Endothelial cell of umbilical vein (primary cell): Measurements from ENCODE around the gene FRMD4A. TPM values are rescaled to one million over a fixed set of nuclear protein-coding genes. Genes with fewer than 3 reads are reported as not detected.

Source experiments
- BruUV-seq: library from RNA; stranded (reverse); fragments of 400-500 nt; replicated peaks from 2 replicates; lab custom pipeline; 2021; lab: Mats Ljungman, UMichigan
- CTCF ChIA-PET: fragments of 300-600, 350-600 bp; sonication (Branson Sonifier 250); formaldehyde crosslinking; loops from one replicate; lab custom pipeline; 2021; ENCODE audit warnings: antibody characterized with exemption, inconsistent platforms; lab: Charles Lee
- POLR2A ChIA-PET: fragments of 300-600, 350-600 bp; sonication (Branson Sonifier 250); formaldehyde crosslinking; loops from one replicate; lab custom pipeline; 2021; ENCODE audit warnings: antibody characterized with exemption, inconsistent platforms; lab: Charles Lee
- DNase-seq: peaks from one replicate; pipeline ENCODE4 v3.0.0-alpha.2; 2011; ENCODE audit warnings: low read depth, low spot score
- FAIRE-seq: peaks from 2 replicates; lab custom pipeline; 2011; peaks lifted over from hg19 to GRCh38; lab: Jason Lieb, UNC
- H2AFZ ChIP-seq: 2 replicates; pipeline ENCODE4 v1.6.0; 2012; ENCODE audit warnings: low read depth, low read length, control low read depth, inconsistent platforms
- H3K27ac ChIP-seq: 2 replicates; pipeline ENCODE4 v1.5.1; 2011; ENCODE audit warnings: low read depth, mild to moderate bottlenecking, control low read depth, low read length, moderate library complexity; ENCODE audit not compliant: insufficient read depth
- H3K27me3 ChIP-seq, 2 experiments: 2 replicates each; pipeline versions ENCODE4 v1.6.0 to v1.6.1; 2011; ENCODE audit warnings: low read length in 2 of 2, mixed read lengths in 1 of 2; ENCODE audit not compliant: control insufficient read depth in 2 of 2, insufficient read depth in 2 of 2
- H3K36me3 ChIP-seq, 2 experiments: 2 replicates in 1 of 2; 3 replicates in 1 of 2; pipeline ENCODE4 v1.5.1; 2011; ENCODE audit warnings: low read length in 2 of 2, mild to moderate bottlenecking in 1 of 2, moderate library complexity in 1 of 2; ENCODE audit not compliant: control insufficient read depth in 2 of 2, insufficient read depth in 2 of 2; ENCODE audit errors: extremely low read depth in 1 of 2
- H3K4me1 ChIP-seq: 3 replicates; pipeline ENCODE4 v1.5.1; 2011; ENCODE audit warnings: mild to moderate bottlenecking, low read length; ENCODE audit not compliant: control insufficient read depth, insufficient read depth; ENCODE audit errors: extremely low read depth
- H3K4me2 ChIP-seq: 2 replicates; pipeline ENCODE4 v1.6.1; 2011; ENCODE audit warnings: low read length, control low read depth, mixed read lengths; ENCODE audit not compliant: insufficient read depth
- H3K4me3 ChIP-seq, 3 experiments: fragments of 200-600 bp in 1 of 3; sonication (generic), shearing (Covaris generic) in 1 of 3; replicated peaks in 1 of 3; 2 replicates each; pipeline ENCODE4 v1.5.1; 2011 to 2016; ENCODE audit warnings: control low read depth in 3 of 3, low read length in 3 of 3, mild to moderate bottlenecking in 2 of 3, inconsistent platforms in 1 of 3, low read depth in 1 of 3, moderate library complexity in 1 of 3; ENCODE audit not compliant: insufficient read depth in 1 of 3
- H3K79me2 ChIP-seq: 2 replicates; pipeline ENCODE4 v1.6.0; 2012; ENCODE audit warnings: low read length, inconsistent platforms; ENCODE audit not compliant: control insufficient read depth, insufficient read depth
- H3K9ac ChIP-seq: replicated peaks from 2 replicates; pipeline ENCODE3; 2011; ENCODE audit warnings: low read length, control low read depth; ENCODE audit not compliant: insufficient read depth; ENCODE audit errors: extremely low read depth
- H3K9me1 ChIP-seq: replicated peaks from 3 replicates; pipeline ENCODE4 v1.6.0; 2011; ENCODE audit warnings: mild to moderate bottlenecking, low read length; ENCODE audit not compliant: control insufficient read depth, insufficient read depth; ENCODE audit errors: extremely low read depth
- H3K9me3 ChIP-seq: replicated peaks from 2 replicates; pipeline ENCODE4 v1.5.1; 2012; ENCODE audit warnings: low read length, inconsistent platforms; ENCODE audit not compliant: control insufficient read depth, insufficient read depth
- H4K20me1 ChIP-seq: replicated peaks from 2 replicates; pipeline ENCODE3; 2011; ENCODE audit warnings: mild to moderate bottlenecking, low read length; ENCODE audit not compliant: control insufficient read depth, insufficient read depth; ENCODE audit errors: extremely low read depth
- CTCF ChIP-seq, 2 donors: IDR thresholded peaks; 1 replicate in 1 of 2; 2 replicates in 1 of 2; pipeline ENCODE4 v1.5.1; 2011; ENCODE audit warnings: low read length in 2 of 2, mild to moderate bottlenecking in 2 of 2, moderate library complexity in 2 of 2, control low read depth in 1 of 2, inconsistent platforms in 1 of 2, low read depth in 1 of 2; ENCODE audit not compliant: insufficient read depth in 1 of 2; ENCODE audit errors: extremely low read depth in 1 of 2
- EZH2 ChIP-seq: IDR thresholded peaks from 2 replicates; pipeline ENCODE4 v1.6.1; 2012; ENCODE audit warnings: borderline replicate concordance, low read depth, mild to moderate bottlenecking, moderate library complexity, low read length, inconsistent platforms; ENCODE audit not compliant: severe bottlenecking
- FOS ChIP-seq: IDR thresholded peaks from 2 replicates; pipeline ENCODE4 v1.6.1; 2011; ENCODE audit warnings: mild to moderate bottlenecking, low read length, moderate library complexity, borderline replicate concordance; ENCODE audit not compliant: insufficient read depth
- GATA2 ChIP-seq: IDR thresholded peaks from 2 replicates; pipeline ENCODE4 v1.7.0; 2011; ENCODE audit warnings: low read depth, mild to moderate bottlenecking, moderate library complexity, mixed read lengths, low read length; ENCODE audit not compliant: insufficient read length, insufficient read depth
- JUN ChIP-seq: IDR thresholded peaks from 2 replicates; pipeline ENCODE4 v1.6.1; 2011; ENCODE audit warnings: borderline replicate concordance, low read depth; ENCODE audit not compliant: insufficient read length, insufficient read depth
- MAX ChIP-seq: IDR thresholded peaks from 2 replicates; pipeline ENCODE4 v1.6.1; 2011; ENCODE audit not compliant: insufficient read depth, insufficient read length
- MYC ChIP-seq: IDR thresholded peaks from one replicate; pipeline ENCODE4 v1.6.1; 2011; ENCODE audit warnings: mild to moderate bottlenecking, low read depth, low read length
- POLR2A ChIP-seq: IDR thresholded peaks from 2 replicates; pipeline ENCODE4 v1.6.1; 2012; ENCODE audit warnings: low read depth, mild to moderate bottlenecking, control low read depth, low read length
- POLR2AphosphoS5 ChIP-seq: IDR thresholded peaks from 2 replicates; pipeline ENCODE4 v1.6.1; 2012; ENCODE audit warnings: low read depth, mild to moderate bottlenecking, control low read depth, low read length, moderate library complexity; ENCODE audit not compliant: insufficient read depth
- dilution Hi-C: fragments of 300-500 bp; cut with MboI; formaldehyde crosslinking; loops from one replicate; pipeline ENCODE4 v1.15.0; 2019; ENCODE audit warnings: low sequenced_read_pairs; ENCODE audit not compliant: extremely low pct_ligation_motif_present
- intact Hi-C: fragments of 100-400 bp; cut with micrococcal nuclease; formaldehyde crosslinking; loops from one replicate; pipeline ENCODE4 v1.10.0; 2022
- polyA plus RNA-seq, 4 experiments: library from polyadenylated mRNA; depleted of rRNA in 3 of 4; stranded (reverse) in 3 of 4; unstranded in 1 of 4; fragments of >200 nt; gene quantifications; 2 replicates each; pipeline versions ENCODE4 v1.2.1 to v1.2.3, GENCODE V29; 2011 to 2012; ENCODE audit warnings: missing spikeins in 1 of 4
- total RNA-seq: library from RNA; stranded (reverse); gene quantifications from 2 replicates; pipeline ENCODE4 v1.2.3, GENCODE V29; 2021

The FRMD4A gene
- total and polyA plus RNA-seq, 2 donors (not counting 3 experiments of a cell fraction or from before 2014, with no cell fraction given): 123 to 148 TPM

GRCh38 chr10:13706604-13707003 lies 624.1 kb downstream of the FRMD4A start:
- ChIA-PET CTCF (interaction anchor here (0.9 to 1.8 kb wide), 7 partner anchors 9 to 71 kb away, joined by 3 to 5 read pairs (median 3); no protein-coding TSS in a partner anchor), POLR2A (interaction anchor here (0.7 to 0.8 kb wide), 2 partner anchors 8 to 32 kb away, joined by 3 read pairs; no protein-coding TSS in a partner anchor)
- Histone ChIP-seq H3K9me1 (no peaks in the 10 kb centered on the region), H3K9ac (peak overlapping the region; percentile 50), H3K9me3 (no peaks in the 10 kb centered on the region), H3K27me3 (no peaks in the 10 kb centered on the region), H3K4me1 (peaks cover 70% of the 10 kb centered on the region), H3K4me2 (peak overlapping the region; percentile 79), H3K36me3 (no peaks in the 10 kb centered on the region), H4K20me1 (no peaks in the 10 kb centered on the region), H3K27ac (peak overlapping the region; percentile 37), H3K79me2 (peaks cover 49% of the 10 kb centered on the region), H3K4me3 (peak overlapping the region in 2 of 3 experiments; percentile 22 to 62), H2AFZ (no peak overlapping the region)
- DNase-seq: no peak
- dilution Hi-C loops: no loop called here
- BruUV-seq: no TSS peak
- no peak for FAIRE-seq
- intact Hi-C loops: loop anchor here (1.0 kb wide), 1 partner anchor 20 kb away; no protein-coding TSS in a partner anchor
- TF ChIP-seq GATA2: no peak
- TF ChIP-seq FOS: no peak
- TF ChIP-seq POLR2AphosphoS5: no peak
- no peak for TF ChIP-seq CTCF (IDR thresholded peaks at IDR 0.05; ENCODE audit: extremely low read depth in 1 of 2, insufficient read depth in 1 of 2, low read depth in 1 of 2, low read length in 2 of 2)
- TF ChIP-seq EZH2: no peak
- no peak for TF ChIP-seq MYC
- TF ChIP-seq MAX: no peak
- no peak for TF ChIP-seq JUN
- no peak for TF ChIP-seq POLR2A
